T-helper 2 cell treated with Interferon-gamma antibody and Interleukin-4, amounts not matched to agents 100 ng/mL and 5 ng/mL, for 36 hours (primary cell): ENCODE data around the gene CFAP53. TPM values are rescaled to one million over a fixed set of nuclear protein-coding genes. Genes with fewer than 3 reads are reported as not detected.

Source experiments
- intact Hi-C: fragments of 100-400 bp; cut with micrococcal nuclease; formaldehyde crosslinking; loops from one replicate; pipeline ENCODE4 v1.15.1; 2023
- total RNA-seq: library from RNA; stranded (reverse); gene quantifications from 2 replicates; pipeline ENCODE4 v1.2.3, GENCODE V29; 2022

Gene CFAP53
- total RNA-seq, 1 donor from 2014 or later: 0.34 TPM

DNA sequence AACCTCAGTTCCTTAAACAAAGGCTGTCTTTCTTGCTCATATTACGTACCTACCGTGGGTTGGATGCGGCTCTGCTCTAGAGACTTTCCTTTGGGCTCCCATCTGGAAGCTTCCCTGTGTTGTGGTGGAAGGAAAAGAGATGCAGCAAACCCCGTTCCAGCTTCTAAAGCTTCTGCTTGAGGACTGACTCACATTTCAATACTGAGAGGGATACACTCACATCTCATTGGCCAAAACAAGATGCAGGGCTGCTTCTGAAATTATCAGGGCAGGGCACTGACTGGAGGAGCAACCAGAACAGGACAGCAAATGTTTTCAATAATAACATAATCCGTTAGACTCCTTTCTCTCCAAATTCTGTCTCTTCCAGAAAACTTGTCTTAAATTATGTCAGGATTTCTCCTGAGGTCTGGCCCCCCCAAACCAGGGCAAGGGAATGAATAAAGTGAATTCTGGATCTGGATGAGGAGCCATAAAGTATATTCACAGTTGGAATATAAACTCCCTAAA is 66.9 kb downstream of the CFAP53 start:
- intact Hi-C loops: no loop called here

- intact Hi-C loops: no loop called here
These were observed 70.0 kb downstream of the CFAP53 start for GRCh38 chr18:50196261-50196660.

DNA sequence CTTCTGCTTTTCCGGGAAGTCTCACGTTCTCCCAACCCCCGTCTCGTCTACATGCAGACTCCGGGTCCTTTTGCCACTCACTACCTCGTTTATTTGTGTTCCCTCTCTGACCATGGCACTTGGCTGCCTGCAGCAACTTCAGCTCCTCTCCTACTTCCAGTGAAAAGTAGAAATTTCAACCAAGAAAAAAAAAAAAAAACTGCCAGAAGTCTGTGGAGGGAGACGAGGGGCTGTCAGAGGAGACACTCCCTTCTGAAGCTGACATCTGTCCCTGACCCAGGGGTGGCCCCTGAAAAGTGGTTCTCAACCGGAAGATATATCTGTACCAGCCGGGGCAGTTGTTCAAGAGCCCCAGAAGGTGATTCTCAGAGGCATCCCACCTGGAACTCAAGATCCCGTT is 70.6 kb downstream of the CFAP53 start:
- intact Hi-C loops: no loop called here

- intact Hi-C loops: no loop called here
These were observed 71.4 kb downstream of the CFAP53 start, which contains the start of gene MYO5B for GRCh38 chr18:50194631-50195532. Gene MYO5B, minus strand, starts transcription at chr18:50195147. Its CDS starts 354 bp downstream, at chr18:50194793.

- intact Hi-C loops: no loop called here
These were observed 72.3 kb downstream of the CFAP53 start for GRCh38 chr18:50193796-50194630.

- intact Hi-C loops: no loop called here
These were observed 73.1 kb downstream of the CFAP53 start for GRCh38 chr18:50192995-50193795.

DNA sequence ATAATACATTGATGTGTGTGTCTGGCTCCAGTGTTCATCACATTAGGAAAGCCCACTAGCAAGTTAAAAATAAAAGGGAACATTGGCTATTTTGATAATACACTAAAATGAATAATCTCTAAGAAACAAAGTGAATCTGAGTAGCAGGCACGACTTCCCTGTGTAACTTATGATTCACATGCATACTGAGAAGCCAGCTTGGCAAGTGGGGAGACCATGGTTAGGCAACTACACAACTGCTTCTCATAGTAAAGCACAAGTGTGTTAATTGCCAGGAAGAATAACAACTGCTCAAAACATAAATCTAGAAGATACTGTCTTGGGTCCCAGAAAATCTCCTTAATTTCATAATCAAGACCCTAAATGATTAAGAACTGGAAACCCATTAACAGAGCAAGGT is 75.4 kb downstream of the CFAP53 start:
- intact Hi-C loops: no loop called here

DNA sequence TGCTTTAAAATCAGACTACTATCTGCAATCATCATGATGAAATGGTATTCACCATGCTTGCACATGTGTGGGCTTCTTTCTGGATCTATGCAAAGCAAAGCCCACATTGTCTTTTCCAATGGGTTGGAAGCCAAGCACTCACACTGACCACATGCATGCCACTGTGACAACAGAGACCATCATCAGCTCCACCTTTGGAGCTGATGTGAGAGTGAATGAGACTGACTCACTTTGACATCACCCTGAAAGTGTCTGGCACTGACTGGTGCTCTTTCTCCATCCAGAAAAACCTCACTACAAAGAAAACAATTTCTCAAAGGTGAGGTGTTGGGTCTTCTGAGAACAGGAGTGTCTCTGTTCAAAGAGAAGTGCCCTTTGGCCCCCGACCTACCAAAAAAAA is 76.1 kb downstream of the CFAP53 start:
- intact Hi-C loops: no loop called here

GRCh38 chr18:50189160-50189559 is 77.1 kb downstream of the CFAP53 start:
- intact Hi-C loops: no loop called here

GRCh38 chr18:50188652-50189051 is 77.6 kb downstream of the CFAP53 start:
- intact Hi-C loops: no loop called here

DNA sequence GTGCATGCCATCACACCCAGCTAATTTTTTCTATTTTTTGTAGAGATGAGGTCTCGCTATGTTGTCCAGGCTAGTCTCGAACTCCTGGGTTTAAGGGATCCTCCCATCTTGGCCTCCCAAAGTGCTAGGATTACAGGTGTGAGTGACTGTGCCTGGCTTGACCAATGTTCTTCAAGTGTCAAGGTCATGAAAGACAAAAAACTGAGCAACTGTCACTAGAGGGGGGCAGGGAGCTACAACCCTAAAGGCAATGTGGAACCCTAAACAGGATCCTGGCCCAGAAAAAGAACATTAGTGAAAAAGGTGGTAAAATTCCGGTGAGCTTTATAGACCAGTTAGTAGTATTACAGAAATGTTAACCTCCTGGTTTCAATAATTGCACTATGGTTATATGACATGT is 78.6 kb downstream of the CFAP53 start:
- intact Hi-C loops: no loop called here

DNA sequence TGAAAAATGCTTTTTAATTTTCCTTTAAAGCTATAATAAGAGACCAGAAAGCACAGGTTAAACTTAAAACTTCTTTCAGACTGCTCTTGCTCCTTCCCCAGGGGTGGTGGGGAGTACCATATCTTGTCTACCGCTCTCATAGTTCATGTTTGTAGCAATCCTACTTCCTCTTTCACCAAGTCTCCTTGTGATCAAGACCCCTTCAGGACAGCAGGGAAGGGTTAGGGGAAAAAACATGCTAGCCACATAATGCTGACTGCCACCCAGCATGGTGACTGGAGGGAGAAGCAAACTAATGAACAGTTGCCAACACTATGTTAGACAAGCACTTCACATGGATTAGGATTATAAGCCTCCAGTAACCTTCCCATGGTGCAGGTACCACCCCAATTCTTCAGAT is 79.9 kb downstream of the CFAP53 start:
- intact Hi-C loops: no loop called here

- intact Hi-C loops: no loop called here
These were observed 82.7 kb downstream of the CFAP53 start for GRCh38 chr18:50183556-50183955.

DNA sequence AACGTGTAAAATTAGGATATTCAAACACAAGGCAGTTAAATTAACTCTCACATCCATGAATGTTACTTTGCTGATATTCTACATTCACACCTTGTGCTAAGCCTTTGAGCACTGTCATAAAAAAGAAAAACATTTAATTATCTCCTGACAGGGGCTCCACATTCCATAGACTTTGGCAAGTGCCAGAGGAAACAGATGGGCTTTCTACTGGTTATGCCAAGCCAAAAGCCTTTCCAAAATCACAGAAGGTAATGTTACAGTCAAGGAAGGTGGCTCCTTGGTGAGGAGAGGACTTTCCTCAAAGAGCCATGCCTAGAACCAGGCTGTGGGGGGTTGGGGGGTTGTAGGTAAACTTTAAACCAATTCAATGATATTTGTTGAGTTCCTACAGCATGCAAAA is 83.8 kb downstream of the CFAP53 start:
- intact Hi-C loops: no loop called here

DNA sequence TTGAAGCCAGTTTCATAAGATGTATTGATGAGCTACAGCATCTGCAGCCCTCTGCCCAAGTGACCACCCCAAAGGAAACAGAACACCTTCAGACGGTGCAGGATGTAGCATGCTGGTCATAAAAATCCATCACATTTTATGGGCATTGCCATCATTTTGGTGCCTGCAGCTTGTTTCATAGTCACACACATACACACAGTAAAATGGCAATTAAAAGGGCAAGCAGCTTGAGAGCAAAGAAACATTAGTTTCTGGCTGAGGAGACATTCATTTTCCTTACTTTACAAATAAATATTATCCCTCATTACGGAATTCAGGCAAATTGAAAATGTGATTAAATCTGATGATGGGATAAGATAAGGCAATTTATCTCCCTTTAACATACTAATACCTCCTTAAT is 84.7 kb downstream of the CFAP53 start:
- intact Hi-C loops: no loop called here

DNA sequence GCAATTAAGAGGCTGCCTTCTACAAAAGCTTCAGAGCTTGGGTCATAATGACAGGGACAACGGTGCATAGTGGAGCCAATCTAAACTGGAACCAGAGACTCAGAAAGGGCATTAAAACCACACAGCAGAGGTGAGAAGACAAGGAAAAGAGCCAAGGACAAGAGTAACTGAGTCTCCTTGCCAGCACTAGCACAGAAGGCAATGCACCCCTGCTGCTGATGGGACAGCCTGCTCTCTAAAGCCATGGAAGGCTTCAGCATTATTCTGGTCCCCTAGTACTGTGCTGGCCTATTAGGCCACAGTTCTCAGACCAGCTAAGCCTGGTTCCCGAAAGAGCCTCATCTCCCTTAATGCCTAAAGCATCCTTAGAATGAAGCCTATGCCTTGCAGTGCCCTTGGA is 86.8 kb downstream of the CFAP53 start:
- intact Hi-C loops: no loop called here

- intact Hi-C loops: no loop called here
These were observed 88.9 kb downstream of the CFAP53 start for GRCh38 chr18:50177294-50177992.
